Activated CD4-positive, alpha-beta T cell treated with anti-CD3 and anti-CD28 coated beads, Interleukin-2, amount 10 ng/mL, durations not matched to agents 7 days and 5 days (primary cell): Measurements from ENCODE around the gene CFAP45. TPM values are rescaled to one million over a fixed set of nuclear protein-coding genes. Genes with fewer than 3 reads are reported as not detected.

Experiments used
- CTCF ChIA-PET: fragments of 350-600 bp; sonication (Branson Sonifier 250); formaldehyde crosslinking; loops from one replicate; lab custom pipeline; 2021; ENCODE audit warnings: antibody characterized with exemption; lab: Charles Lee
- POLR2A ChIA-PET: fragments of 350-600 bp; sonication (Branson Sonifier 250); formaldehyde crosslinking; loops from one replicate; lab custom pipeline; 2021; ENCODE audit warnings: antibody characterized with exemption; lab: Charles Lee
- DNase-seq: peaks from one replicate; pipeline ENCODE4 v3.0.0-alpha.2; 2020
- H3K27ac Mint-ChIP-seq: one replicate; pipeline ENCODE4 v1.8.0; 2021; ENCODE audit warnings: mild to moderate bottlenecking, moderate library complexity, mixed read lengths
- H3K27me3 Mint-ChIP-seq: one replicate; pipeline ENCODE4 v1.8.0; 2021; ENCODE audit warnings: mixed read lengths
- H3K36me3 Mint-ChIP-seq: one replicate; pipeline ENCODE4 v1.8.0; 2021; ENCODE audit warnings: low read depth, mixed read lengths
- H3K4me1 Mint-ChIP-seq: one replicate; pipeline ENCODE4 v1.8.0; 2021; ENCODE audit warnings: mixed read lengths
- H3K4me3 Mint-ChIP-seq: one replicate; pipeline ENCODE4 v1.8.0; 2021; ENCODE audit warnings: mild to moderate bottlenecking, moderate library complexity, mixed read lengths
- H3K9me3 Mint-ChIP-seq: one replicate; pipeline ENCODE4 v1.8.0; 2021; ENCODE audit warnings: mixed read lengths
- total RNA-seq, 2 experiments: library from RNA; stranded (reverse); gene quantifications; one replicate each; pipeline ENCODE4 v1.2.3, GENCODE V29; 2021

The CFAP45 gene, protein sequence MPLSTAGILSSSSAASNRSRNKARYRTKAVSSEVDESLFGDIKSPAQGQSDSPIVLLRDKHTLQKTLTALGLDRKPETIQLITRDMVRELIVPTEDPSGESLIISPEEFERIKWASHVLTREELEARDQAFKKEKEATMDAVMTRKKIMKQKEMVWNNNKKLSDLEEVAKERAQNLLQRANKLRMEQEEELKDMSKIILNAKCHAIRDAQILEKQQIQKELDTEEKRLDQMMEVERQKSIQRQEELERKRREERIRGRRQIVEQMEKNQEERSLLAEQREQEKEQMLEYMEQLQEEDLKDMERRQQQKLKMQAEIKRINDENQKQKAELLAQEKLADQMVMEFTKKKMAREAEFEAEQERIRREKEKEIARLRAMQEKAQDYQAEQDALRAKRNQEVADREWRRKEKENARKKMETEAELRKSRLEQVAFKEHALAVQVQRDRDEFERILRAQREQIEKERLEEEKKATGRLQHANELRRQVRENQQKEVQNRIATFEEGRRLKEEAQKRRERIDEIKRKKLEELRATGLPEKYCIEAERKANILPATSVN
- total RNA-seq: under 1 TPM; 0.25 to 0.37 TPM

DNA sequence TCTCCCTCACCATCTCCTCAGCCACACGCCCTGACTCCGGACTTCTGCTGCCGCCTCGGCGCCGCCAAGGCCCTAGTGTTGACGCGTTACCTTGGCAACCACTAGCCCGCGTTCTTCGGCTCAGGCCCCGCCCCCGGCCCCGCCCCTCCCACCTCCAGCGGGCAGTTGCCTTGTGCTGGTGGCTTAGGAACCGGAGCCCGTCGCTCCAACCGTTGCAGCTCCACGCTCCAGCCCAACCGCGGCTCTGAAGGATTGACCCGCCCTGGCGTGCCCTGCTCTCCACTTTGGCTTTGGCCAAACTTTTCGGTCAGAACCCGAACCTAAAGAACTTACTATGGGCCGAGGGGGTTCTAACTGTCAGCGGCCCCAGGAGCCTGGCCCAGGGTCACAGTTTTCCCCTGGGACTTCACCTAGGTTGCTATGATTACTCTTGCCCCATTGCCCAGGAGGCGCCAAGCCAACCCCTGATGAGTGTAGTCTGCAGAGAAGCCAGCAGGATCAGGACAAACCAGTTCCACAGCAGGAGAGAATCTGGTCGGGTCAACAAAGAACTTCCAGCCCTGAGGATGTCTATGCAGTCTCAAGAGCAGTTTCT, at the start of gene CFAP45:
TSS of gene CFAP45 (minus strand) at position 80 of the 595 bp plus-strand sequence. CDS start at position 13, 67 bp downstream.
- ChIA-PET CTCF (interaction anchor here (1.0 kb wide), 3 partner anchors 8 to 101 kb away, joined by 3 to 4 read pairs (median 3); no protein-coding TSS in a partner anchor), POLR2A (no interaction called here)
- Mint-ChIP-seq H3K4me3 (no peak within 1 kb of the TSS), H3K27ac (no peak within 1 kb of the TSS), H3K9me3 (peaks cover 3% of the 10 kb centered on the region), H3K36me3 (no peaks in the 10 kb centered on the region), H3K27me3 (peaks cover 13% of the 10 kb centered on the region), H3K4me1 (no peaks in the 10 kb centered on the region)
- DNase-seq: peak; percentile 28

DNA sequence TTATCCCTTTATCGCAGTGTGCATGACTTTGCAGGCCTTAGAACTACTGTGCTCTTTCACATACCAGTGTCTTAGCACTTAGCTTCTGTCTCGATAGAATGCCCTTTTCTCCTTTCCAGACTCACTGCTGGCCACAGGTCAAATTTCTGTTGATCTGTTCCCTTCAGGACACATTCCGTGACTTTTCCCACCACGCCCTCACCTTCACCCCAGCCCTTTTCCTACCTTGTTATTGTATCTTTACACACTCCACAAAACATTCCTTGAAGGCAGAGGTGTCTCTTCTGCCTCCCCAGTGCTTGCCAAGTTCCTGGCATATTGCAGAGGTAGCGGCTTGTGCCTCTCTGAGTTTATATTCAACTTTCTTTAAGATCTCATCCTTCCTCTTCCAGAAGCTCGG, 49.2 kb upstream of the CFAP45 start:
- Mint-ChIP-seq H3K4me1 (peaks cover 12% of the 10 kb centered on the region), H3K36me3 (no peaks in the 10 kb centered on the region), H3K9me3 (no peaks in the 10 kb centered on the region), H3K4me3 (no peak overlapping the region), H3K27ac (no peak overlapping the region), H3K27me3 (peaks cover 51% of the 10 kb centered on the region)
- DNase-seq: no peak
- ChIA-PET POLR2A (no interaction called here), CTCF (no interaction called here)

DNA sequence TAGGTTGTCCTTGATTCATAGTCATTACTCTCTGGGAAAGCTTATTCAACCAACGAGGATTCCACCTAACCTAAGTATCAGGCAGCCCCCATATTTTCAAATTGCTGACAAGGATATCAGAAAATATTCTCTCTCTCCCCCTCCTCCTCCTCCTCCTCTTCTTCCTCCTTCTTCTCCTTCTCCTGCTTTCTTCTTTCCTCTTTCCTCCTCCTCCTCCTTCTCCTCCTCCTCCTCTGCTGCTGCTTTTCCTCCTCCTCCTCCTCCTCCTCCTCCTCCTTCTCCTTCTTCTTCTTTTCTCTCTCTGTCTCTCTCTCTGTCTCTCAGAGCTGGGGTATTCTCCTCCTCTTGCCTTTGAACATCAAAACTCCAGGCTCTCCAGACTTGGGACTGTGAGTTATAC, 48.0 kb upstream of the CFAP45 start:
- no peaks in the 10 kb centered on the region for H3K9me3 Mint-ChIP-seq
- no peak overlapping the region for H3K27ac Mint-ChIP-seq
- ChIA-PET POLR2A (no interaction called here), CTCF (interaction anchor here (0.6 kb wide), 1 partner anchor 433 kb away, joined by 3 read pairs; no protein-coding TSS in a partner anchor)
- H3K4me3 Mint-ChIP-seq: no peak overlapping the region
- no peak for DNase-seq
- H3K36me3 Mint-ChIP-seq: no peaks in the 10 kb centered on the region
- H3K27me3 Mint-ChIP-seq: peaks cover 57% of the 10 kb centered on the region
- peaks cover 12% of the 10 kb centered on the region for H3K4me1 Mint-ChIP-seq

DNA sequence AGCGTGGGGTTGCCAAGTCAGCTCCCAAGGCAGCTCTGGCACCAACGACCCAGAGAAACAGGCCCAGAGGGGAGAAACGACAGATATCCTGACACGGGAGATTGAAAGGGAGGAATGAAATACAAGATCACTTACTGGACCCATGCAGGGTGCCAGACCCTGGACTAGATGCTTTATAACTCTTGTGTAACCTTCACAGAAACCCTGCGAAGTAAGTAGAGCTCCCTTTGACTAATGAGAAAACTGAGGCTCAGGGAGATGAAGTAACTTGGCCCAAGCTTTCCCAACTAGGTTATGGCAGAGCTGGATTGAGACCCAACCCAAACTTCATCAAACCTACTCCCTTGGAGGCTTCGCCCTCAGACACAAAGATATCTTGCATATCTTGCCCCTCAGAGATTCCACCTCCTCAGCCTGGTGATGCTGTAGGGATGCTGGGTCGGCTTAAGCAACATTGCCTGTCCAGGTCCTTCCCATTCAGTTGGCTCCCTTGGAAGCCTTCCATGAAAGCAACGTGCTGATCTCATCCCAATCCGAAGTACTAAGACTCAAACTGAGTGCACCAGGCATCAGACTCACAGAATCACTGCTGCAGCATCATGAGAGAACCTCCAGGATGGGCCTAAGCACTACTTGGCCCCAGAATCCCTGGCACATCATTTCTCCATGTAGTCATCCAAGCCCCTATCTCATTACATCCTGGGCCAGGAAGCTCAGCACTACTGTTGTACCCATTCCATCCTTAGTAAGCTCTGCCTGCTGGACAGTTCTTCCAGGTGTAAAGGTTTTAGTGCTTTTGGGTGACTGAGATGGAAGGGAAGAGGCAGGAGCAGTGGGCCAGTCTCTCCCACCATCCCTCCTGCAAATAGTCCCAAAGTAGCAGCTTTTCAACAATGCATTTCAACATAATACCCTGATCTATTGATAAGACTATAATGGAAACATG, 46.5 kb upstream of the CFAP45 start:
- ChIA-PET CTCF (interaction anchor here (0.6 to 2.2 kb wide), 5 partner anchors 11 to 162 kb away, joined by 3 to 8 read pairs (median 4); partner anchors contain the start of gene TAGLN2), POLR2A (no interaction called here)
- Mint-ChIP-seq H3K9me3 (no peaks in the 10 kb centered on the region), H3K36me3 (no peaks in the 10 kb centered on the region), H3K27me3 (peaks cover 59% of the 10 kb centered on the region), H3K4me1 (peaks cover 12% of the 10 kb centered on the region), H3K27ac (no peak overlapping the region), H3K4me3 (peak overlapping the region; percentile 15)
- no peak for DNase-seq

DNA sequence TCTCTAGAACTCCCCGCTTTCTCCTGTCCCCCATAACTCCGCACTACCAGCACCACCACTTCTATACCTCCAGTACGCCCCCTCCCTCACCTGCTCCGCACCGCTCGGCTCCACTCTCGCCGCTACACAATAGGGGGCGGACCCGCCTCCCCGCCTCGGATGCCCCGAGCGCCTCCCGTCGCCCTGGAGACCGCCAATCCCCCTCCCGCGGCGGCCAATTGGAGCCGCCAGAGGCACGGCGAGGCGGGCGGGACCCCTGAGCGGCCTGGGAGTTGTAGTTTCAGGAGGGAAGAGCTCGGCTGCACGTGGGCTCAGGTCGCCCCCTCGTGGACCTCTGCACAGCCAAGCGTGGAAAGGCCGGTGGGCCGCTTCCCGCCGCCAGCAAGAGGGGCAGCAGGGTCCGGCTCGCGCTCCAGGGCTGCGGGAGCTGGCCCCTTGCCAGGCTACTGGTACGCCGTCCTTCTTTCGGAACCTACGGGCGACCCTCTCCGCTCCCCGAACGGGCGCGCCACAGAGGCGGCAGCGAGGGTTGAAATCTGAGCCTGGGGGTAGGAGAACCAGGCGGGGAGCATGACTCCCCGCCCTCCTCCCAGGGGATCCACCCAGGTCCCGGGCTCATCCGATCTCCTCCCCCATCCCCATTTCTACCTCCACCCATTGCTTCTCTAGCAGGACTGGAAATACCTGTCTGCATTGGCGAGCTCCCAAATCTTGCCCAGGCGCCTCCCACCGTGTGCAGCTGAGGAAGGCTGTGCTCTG, 45.7 kb upstream of the CFAP45 start, which contains the start of gene IGSF9:
TSS of gene IGSF9 (minus strand) at position 131 of the 759 bp plus-strand sequence. CDS start 2,159 bp downstream, outside the sequence.
- Mint-ChIP-seq H3K27me3 (peaks cover 56% of the 10 kb centered on the region), H3K4me3 (peak within 1 kb of the TSS; percentile 15), H3K9me3 (no peaks in the 10 kb centered on the region), H3K27ac (no peak within 1 kb of the TSS), H3K36me3 (no peaks in the 10 kb centered on the region), H3K4me1 (peaks cover 12% of the 10 kb centered on the region)
- peak; percentile 58 for DNase-seq
- POLR2A ChIA-PET: no interaction called here
- CTCF ChIA-PET: interaction anchor here (0.6 to 2.2 kb wide), 5 partner anchors 10 to 163 kb away, joined by 3 to 8 read pairs (median 4); partner anchors contain the start of gene TAGLN2

DNA sequence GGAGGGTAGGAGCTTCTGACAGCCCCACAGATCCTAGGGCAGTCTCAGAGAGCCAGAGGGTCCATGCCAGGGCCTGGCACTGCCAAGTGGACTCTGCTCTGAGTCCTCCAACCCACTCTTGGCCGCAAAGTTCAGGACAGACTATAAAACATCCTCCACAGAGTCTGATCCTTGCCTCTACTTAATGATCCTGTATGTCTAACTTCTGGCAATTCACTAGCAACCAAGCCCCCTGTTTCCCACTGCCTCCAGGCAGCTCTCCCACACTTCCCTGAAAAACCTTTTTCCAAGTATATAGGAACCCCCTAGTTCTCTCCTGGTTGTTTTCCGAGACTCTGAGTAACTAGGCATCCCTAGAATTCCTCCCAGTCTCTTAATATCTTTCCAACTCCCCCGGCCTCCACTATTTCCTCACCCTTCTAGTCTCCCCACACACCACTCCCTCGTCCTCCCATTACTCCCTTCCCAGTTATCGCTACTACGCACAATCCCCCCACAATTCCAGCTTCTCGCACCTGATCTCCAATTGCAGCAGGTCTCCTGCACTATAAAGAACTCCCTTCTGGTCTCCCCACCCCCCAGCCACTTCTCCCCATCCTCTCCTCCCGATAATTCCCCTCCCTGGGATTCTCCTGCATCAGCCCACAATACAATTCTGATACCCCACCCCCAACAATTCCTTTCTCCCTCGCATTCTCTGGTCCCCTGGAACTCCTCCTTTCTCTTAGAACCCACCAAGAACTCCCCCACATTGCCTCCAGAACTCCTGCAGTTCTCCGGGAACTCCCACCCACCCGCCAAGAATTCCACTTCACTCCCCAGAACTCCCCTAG, 44.9 kb upstream of the CFAP45 start:
- Mint-ChIP-seq H3K9me3 (no peaks in the 10 kb centered on the region), H3K27me3 (peaks cover 56% of the 10 kb centered on the region), H3K36me3 (no peaks in the 10 kb centered on the region), H3K4me1 (peaks cover 12% of the 10 kb centered on the region), H3K4me3 (peak overlapping the region; percentile 15), H3K27ac (no peak overlapping the region)
- no peak for DNase-seq
- ChIA-PET CTCF (interaction anchor here (0.8 to 2.2 kb wide), 4 partner anchors 9 to 22 kb away, joined by 4 to 8 read pairs (median 4); partner anchors contain the start of gene TAGLN2), POLR2A (no interaction called here)

DNA sequence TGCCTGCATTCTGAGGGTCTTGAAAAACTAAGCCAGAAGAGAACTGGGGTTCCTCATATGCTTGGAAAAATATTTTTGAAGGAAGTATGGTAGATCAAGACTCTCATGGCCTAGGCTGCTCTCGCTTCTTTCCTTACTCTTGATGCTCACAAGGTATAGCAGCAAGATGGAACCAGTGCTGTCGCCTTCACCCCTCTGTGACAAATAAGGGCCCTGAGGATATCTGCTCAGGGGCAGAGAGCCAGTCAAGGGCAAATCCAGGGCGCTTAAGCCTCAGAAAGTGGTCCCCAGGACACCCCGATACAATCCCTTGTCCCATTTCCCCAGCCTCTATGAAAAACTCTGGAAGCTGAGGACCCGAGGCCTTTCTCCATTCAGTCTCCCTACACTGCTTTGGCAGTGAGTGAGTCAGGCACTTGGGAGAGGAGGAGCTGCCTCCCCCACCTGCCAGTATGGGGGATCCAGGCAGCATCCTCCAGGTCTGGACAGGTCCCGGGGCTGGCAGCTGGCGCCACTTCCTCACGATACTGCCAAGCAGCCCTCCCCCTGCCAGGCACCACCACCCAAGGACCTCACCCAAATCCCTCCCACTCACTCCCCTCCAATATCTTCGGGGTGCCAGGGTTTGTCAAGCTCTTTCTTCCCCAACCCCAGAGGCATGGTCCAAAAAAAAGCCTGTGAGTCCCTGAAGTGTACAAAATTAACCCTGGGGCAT, 44.1 kb upstream of the CFAP45 start:
- peaks cover 60% of the 10 kb centered on the region for H3K27me3 Mint-ChIP-seq
- no peaks in the 10 kb centered on the region for H3K9me3 Mint-ChIP-seq
- no peaks in the 10 kb centered on the region for H3K36me3 Mint-ChIP-seq
- H3K27ac Mint-ChIP-seq: no peak overlapping the region
- no peak overlapping the region for H3K4me3 Mint-ChIP-seq
- CTCF ChIA-PET: interaction anchor here (0.8 to 1.3 kb wide), 3 partner anchors 14 to 143 kb away, joined by 3 to 4 read pairs (median 3); no protein-coding TSS in a partner anchor
- no peak for DNase-seq
- POLR2A ChIA-PET: no interaction called here
- H3K4me1 Mint-ChIP-seq: peaks cover 12% of the 10 kb centered on the region

DNA sequence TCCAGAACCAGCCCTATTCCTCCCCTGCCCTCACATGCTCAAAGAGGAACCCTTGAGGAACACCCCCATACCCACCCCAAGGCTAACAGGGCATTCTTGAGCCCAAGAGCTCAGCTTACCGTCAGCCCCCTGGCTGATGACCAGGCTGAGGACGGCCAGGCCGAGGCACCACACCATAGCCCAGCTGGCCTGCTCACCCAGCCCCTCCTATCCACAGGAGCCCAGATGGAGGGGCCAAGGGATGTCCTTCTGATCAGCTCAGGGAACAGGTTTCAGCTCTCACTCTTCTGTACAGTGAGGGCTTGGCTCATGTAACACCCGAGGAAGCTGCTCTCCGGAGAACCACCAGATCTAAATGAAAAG, 43.3 kb upstream of the CFAP45 start:
- Mint-ChIP-seq H3K36me3 (no peaks in the 10 kb centered on the region), H3K4me1 (peaks cover 19% of the 10 kb centered on the region), H3K27ac (no peak overlapping the region), H3K27me3 (peaks cover 64% of the 10 kb centered on the region), H3K4me3 (no peak overlapping the region), H3K9me3 (no peaks in the 10 kb centered on the region)
- ChIA-PET CTCF (interaction anchor here (0.5 to 1.3 kb wide), 3 partner anchors 21 to 144 kb away, joined by 3 to 4 read pairs (median 3); no protein-coding TSS in a partner anchor), POLR2A (no interaction called here)
- no peak for DNase-seq

DNA sequence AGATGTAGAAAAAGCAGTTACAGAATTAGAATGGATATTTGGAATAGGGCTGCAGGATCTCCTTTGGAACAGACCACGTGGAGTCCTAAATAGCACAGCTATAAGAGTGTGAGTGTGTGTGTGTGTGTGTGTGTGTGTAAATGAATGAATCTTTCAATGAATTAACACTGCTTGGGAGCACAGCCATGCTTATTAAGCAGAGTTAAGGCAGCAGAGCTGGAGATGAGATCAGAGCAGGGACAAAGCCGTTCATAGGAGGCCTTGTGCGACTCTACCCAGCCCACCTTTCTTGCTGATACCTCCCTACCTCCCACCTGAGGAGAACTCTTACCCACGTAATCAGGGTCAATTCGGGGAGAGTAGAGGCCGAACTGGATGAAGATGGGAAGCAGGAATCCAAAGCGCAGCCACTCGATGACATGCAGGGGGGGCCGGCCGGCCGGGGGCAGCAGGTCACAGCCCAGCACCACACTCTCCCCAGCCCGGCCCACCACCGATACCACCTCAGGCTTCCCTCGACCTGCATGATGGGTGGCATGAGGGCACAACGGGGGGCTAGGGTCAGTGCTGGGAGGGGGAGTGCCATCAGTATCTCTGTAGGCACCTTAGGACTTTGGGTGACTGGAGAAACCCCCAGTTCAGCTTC, 42.8 kb upstream of the CFAP45 start:
- POLR2A ChIA-PET: no interaction called here

More for the DNA sequence above, 42.8 kb upstream of the CFAP45 start:
- Mint-ChIP-seq H3K27ac (no peak overlapping the region), H3K36me3 (no peaks in the 10 kb centered on the region), H3K27me3 (peaks cover 60% of the 10 kb centered on the region), H3K4me1 (peaks cover 24% of the 10 kb centered on the region), H3K4me3 (no peak overlapping the region), H3K9me3 (no peaks in the 10 kb centered on the region)
- no peak for DNase-seq
- CTCF ChIA-PET: interaction anchor here (0.5 to 1.3 kb wide), 3 partner anchors 20 to 144 kb away, joined by 3 to 4 read pairs (median 3); no protein-coding TSS in a partner anchor
